Measurements from ENCODE around the gene HMCN2.

HMCN2 gene

DNA sequence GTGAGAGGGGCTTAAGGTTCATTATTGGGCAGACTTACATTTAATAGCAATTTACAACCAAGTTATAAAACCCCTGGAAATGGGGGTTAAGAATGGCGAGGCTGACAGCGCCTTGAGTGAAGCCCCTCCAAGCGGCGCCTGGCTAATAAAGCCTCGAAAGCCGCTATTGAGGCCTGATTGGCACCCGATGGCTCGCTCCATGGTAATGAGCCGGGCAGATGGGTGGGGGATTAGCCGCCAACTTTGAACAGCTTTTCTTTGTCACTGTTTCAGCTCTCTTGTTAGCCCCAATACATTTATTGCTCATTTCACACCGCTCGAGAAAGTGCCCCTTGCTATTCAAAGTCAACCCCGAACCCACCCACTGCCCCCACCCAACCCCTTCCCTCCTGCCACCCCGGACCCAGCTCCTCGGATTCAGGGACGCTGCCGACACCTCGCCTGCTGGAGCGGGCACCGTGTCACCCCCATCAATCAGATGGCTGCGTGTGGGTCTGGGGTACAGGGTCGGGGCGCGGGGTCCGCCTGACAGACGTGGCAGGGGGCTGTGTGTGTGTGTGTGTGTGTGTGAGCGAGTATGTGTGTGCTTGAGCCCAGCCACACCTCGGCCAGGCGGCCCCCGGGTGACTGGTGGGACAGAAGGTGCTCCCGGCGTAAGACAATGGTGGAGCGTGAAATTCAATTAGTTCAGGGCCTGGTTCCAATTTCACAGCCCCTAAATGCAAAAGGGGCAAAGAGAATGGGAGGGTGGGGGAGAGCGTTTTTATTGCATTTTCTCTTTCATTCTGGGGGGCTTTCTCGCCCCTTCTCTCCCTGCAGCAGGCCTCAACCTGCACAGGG is 213.4 kb downstream of the HMCN2 start:
- no peak for DNase-seq

DNA sequence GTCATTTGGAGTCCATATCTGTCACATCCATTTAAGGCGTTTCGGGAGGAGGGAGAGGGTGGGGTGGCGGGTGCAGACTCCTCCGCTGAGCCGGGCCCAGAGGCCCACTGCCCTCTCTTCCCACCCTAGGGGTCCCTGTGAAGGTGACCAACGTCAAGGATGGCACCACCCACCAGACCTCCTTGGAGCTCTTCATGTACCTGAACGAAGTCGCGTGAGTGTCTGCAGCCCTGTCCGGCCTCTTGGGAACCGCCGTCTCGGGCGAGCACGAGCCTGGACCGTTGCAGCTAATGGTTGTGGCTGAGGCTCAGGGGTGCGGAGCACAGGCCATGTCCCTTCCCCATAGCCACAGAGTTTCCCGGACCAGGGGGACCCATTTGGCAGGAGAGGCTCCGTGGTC is 214.0 kb downstream of the HMCN2 start:
- DNase-seq = no peak

DNA sequence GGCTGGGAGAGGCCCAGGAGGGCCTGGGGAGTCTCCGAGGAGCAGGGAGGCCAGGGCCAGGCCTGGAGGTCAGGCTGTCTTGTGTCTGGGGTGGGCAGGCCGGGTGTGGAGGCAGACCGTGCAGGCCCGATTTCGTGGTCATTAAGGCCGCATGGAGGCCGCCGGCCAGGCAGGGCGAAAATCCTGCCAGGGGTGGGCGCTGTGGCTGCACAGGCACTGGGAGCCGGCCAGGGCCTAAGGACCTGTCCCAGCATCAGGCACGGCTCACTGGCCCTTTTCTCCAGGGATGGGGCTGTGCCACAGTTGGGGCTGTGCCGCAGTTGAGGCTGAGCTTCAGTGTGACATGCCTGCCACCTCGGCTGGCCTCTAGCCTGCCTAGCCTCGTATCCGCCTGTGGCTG is 215.1 kb downstream of the HMCN2 start:
- DNase-seq = no peak

DNA sequence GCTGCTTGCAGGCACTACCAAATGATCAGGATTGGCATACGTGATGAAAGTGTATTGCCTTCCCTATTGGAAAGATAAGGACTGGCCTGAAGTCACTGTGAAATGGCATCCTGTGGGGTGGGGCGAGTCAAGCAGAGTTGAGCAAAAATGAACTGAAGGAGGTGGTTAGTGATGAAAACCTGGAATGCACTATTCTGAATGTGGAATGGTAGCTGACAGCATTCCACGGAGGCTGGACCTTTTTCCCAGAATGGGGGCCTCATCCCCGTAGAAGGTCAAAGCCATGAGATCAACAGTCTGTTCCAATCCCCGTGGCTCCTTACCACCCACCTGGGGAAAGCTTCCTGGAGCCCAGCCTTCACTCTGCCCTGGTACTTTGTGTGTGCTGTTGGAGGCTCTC is 216.9 kb downstream of the HMCN2 start:
- DNase-seq = no peak

DNA sequence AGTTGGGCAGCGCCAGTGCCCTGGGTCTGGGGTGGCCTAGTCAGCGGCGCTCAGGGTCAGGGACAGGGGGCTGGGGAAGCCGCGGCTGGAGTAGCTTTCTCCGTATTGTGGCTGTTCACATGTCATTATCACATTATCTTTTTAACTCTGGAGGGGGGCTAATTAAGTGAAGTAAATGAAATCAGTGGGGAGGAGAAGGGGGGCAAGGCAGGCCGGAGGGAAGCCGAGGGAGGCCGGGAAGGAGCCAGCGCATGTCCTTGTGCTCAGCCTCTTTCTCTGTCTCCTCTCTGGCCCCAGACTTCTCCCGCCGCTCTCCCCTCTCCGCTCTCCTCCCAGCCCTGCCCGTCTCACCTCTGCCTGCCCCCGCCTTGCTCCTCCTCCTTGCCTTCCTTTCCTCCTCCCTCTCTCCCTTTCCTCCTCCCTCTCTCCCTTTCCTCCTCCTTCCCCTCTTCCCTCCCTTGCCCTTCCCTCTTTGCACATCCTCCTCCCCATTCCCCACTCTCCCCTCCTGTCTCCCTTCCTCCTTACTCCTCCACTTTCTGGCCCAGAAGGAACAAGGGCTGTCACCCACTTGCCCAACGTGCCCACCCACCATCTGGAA is 217.9 kb downstream of the HMCN2 start:
- no peak for DNase-seq
